Endodermal cell (in vitro differentiated cells): ENCODE data around the gene NDUFS6. TPM values are rescaled to one million over a fixed set of nuclear protein-coding genes. Genes with fewer than 3 reads are reported as not detected.

Experiments
- DNase-seq: peaks from one replicate; pipeline ENCODE4 v3.0.0-alpha.2; 2017
- H3K27ac ChIP-seq: 2 replicates; pipeline ENCODE4 v1.5.1; 2013; ENCODE audit warnings: mild to moderate bottlenecking, low read depth, low read length, moderate library complexity
- H3K27me3 ChIP-seq: 2 replicates; pipeline ENCODE4 v1.6.1; 2013; ENCODE audit warnings: mild to moderate bottlenecking, low read length, moderate library complexity; ENCODE audit not compliant: insufficient read depth, control insufficient read depth, poor library complexity, severe bottlenecking
- H3K36me3 ChIP-seq: 2 replicates; pipeline ENCODE4 v1.7.0; 2013; ENCODE audit warnings: mild to moderate bottlenecking, low read length, moderate library complexity; ENCODE audit not compliant: control insufficient read depth, insufficient read depth
- H3K4me1 ChIP-seq: one replicate; pipeline ENCODE4 v1.7.0; 2013; ENCODE audit warnings: low read length; ENCODE audit not compliant: control insufficient read depth, insufficient read depth
- H3K4me3 ChIP-seq: 2 replicates; pipeline ENCODE4 v1.5.1; 2013; ENCODE audit warnings: mild to moderate bottlenecking, low read length, moderate library complexity
- H3K9ac ChIP-seq: 2 replicates; pipeline ENCODE4 v1.6.1; 2013; ENCODE audit warnings: mild to moderate bottlenecking, low read length, moderate library complexity; ENCODE audit not compliant: poor library complexity, severe bottlenecking; ENCODE audit errors: extremely low read depth
- H3K9me3 ChIP-seq: 2 replicates; pipeline ENCODE4 v1.6.1; 2013; ENCODE audit warnings: mild to moderate bottlenecking, low read length, moderate library complexity; ENCODE audit not compliant: control insufficient read depth
- H3K27ac Mint-ChIP-seq: 2 replicates; pipeline ENCODE4 v1.8.0; 2020; ENCODE audit warnings: mixed read lengths
- H3K27me3 Mint-ChIP-seq: 2 replicates; pipeline ENCODE4 v1.8.0; 2021; ENCODE audit warnings: mild to moderate bottlenecking, mixed read lengths; ENCODE audit not compliant: insufficient read depth
- H3K36me3 Mint-ChIP-seq: 2 replicates; pipeline ENCODE4 v1.8.0; 2020; ENCODE audit warnings: low read depth, mixed read lengths
- H3K4me1 Mint-ChIP-seq: 2 replicates; pipeline ENCODE4 v1.8.0; 2020; ENCODE audit warnings: mixed read lengths
- H3K4me3 Mint-ChIP-seq: 2 replicates; pipeline ENCODE4 v1.8.0; 2020; ENCODE audit warnings: mild to moderate bottlenecking, moderate library complexity, mixed read lengths
- H3K9me3 Mint-ChIP-seq: 2 replicates; pipeline ENCODE4 v1.8.0; 2020; ENCODE audit warnings: mild to moderate bottlenecking, mixed read lengths
- CTCF ChIP-seq: fragments of 200-600 bp; sonication (generic); conservative IDR thresholded peaks from 2 replicates; pipeline ENCODE4 v1.5.0; 2021; ENCODE audit warnings: antibody characterized with exemption, mild to moderate bottlenecking
- WGBS, 2 experiments: methylation state at CpG; one replicate each; pipeline versions ENCODE4 v1.1.5 to v1.1.7; 2013; ENCODE audit warnings: missing lambda C conversion rate in 2 of 2, mixed read lengths in 1 of 2; ENCODE audit not compliant: insufficient coverage in 1 of 2, insufficient read length in 1 of 2; 5-methylcytosine and 5-hydroxymethylcytosine counted together
- total RNA-seq, 2 donors: library from RNA; stranded (reverse); fragmentation: NEBNext Ultra II Directional in 1 of 2; extraction: Animal tissue kit (Norgen Biotek cat#: 25700) in 1 of 2; gene quantifications; 2 replicates in 1 of 2; 3 replicates in 1 of 2; pipeline ENCODE4 v1.2.1, GENCODE V29; 2021

NDUFS6 gene
- total RNA-seq, 2 donors from 2014 or later = 47.9 to 65.2 TPM

GRCh38 chr5:1855075-1855474 lies 53.9 kb downstream of the NDUFS6 start:
- H3K27ac Mint-ChIP-seq = no peak overlapping the region
- no peak for TF ChIP-seq CTCF
- no peaks in the 10 kb centered on the region for H3K9me3 Mint-ChIP-seq
- no peaks in the 10 kb centered on the region for H3K9me3 ChIP-seq
- H3K4me3 ChIP-seq = no peak overlapping the region
- no peak for DNase-seq
- H3K27ac ChIP-seq = no peak overlapping the region
- peaks cover 8% of the 10 kb centered on the region for H3K4me1 Mint-ChIP-seq
- no peak overlapping the region for H3K4me3 Mint-ChIP-seq
- no peaks in the 10 kb centered on the region for H3K36me3 ChIP-seq
- H3K27me3 ChIP-seq = peaks cover 40% of the 10 kb centered on the region
- no peak overlapping the region for H3K9ac ChIP-seq
- H3K4me1 ChIP-seq = no peaks in the 10 kb centered on the region
- no peaks in the 10 kb centered on the region for H3K36me3 Mint-ChIP-seq
- 79 to 90% methylated on average over 3 of the region's 3 CpGs for WGBS, 2 experiments
- H3K27me3 Mint-ChIP-seq = peaks cover 42% of the 10 kb centered on the region

GRCh38 chr5:1855596-1855995 lies 54.4 kb downstream of the NDUFS6 start:
- Mint-ChIP-seq H3K36me3 (no peaks in the 10 kb centered on the region), H3K4me1 (peaks cover 8% of the 10 kb centered on the region), H3K4me3 (no peak overlapping the region), H3K9me3 (no peaks in the 10 kb centered on the region), H3K27me3 (peaks cover 37% of the 10 kb centered on the region), H3K27ac (no peak overlapping the region)
- Histone ChIP-seq H3K36me3 (no peaks in the 10 kb centered on the region), H3K27ac (no peak overlapping the region), H3K4me1 (no peaks in the 10 kb centered on the region), H3K9ac (no peak overlapping the region), H3K27me3 (peaks cover 34% of the 10 kb centered on the region), H3K9me3 (no peaks in the 10 kb centered on the region), H3K4me3 (no peak overlapping the region)
- WGBS, 2 experiments = 87 to 96% methylated on average over 12 to 16 of the region's 17 CpGs
- DNase-seq = no peak
- no peak for TF ChIP-seq CTCF

GRCh38 chr5:1856596-1857255 lies 55.5 kb downstream of the NDUFS6 start:
- H3K4me3 ChIP-seq = no peak overlapping the region
- DNase-seq = no peak
- no peak for TF ChIP-seq CTCF
- H3K36me3 Mint-ChIP-seq = no peaks in the 10 kb centered on the region
- H3K9me3 Mint-ChIP-seq = no peaks in the 10 kb centered on the region
- 93% methylated on average over 16 to 49 of the region's 49 CpGs for WGBS, 2 experiments
- H3K4me3 Mint-ChIP-seq = no peak overlapping the region
- no peak overlapping the region for H3K27ac Mint-ChIP-seq
- no peaks in the 10 kb centered on the region for H3K4me1 ChIP-seq
- H3K27ac ChIP-seq = no peak overlapping the region
- H3K9ac ChIP-seq = no peak overlapping the region
- H3K4me1 Mint-ChIP-seq = peaks cover 2% of the 10 kb centered on the region
- H3K27me3 Mint-ChIP-seq = peaks cover 29% of the 10 kb centered on the region
- H3K27me3 ChIP-seq = peaks cover 23% of the 10 kb centered on the region
- no peaks in the 10 kb centered on the region for H3K36me3 ChIP-seq
- no peaks in the 10 kb centered on the region for H3K9me3 ChIP-seq
